Measurements from ENCODE around the gene PPIP5K1. TPM values are rescaled to one million over a fixed set of nuclear protein-coding genes. Genes with fewer than 3 reads are reported as not detected.

PPIP5K1 gene
- total and polyA plus RNA-seq, 2 donors from 2014 or later, result 7.7 to 64.6 TPM

- no peak for DNase-seq
- no peak for TF ChIP-seq CTCF (IDR thresholded peaks at IDR 0.05; ENCODE audit: borderline replicate concordance, extremely low read depth, insufficient read depth)
- FAIRE-seq, result no peak
Observed at GRCh38 chr15:43528542-43529007, 61.4 kb downstream of the PPIP5K1 start.

GRCh38 chr15:43527802-43528541, 62.0 kb downstream of the PPIP5K1 start:
- H3K9ac ChIP-seq (ENCODE audit: low read length in 3 of 3), result no peak overlapping the region
- H3K9me3 ChIP-seq (ENCODE audit: control insufficient read depth in 2 of 3, insufficient read depth in 1 of 3, low read length in 3 of 3), result no peaks in the 10 kb centered on the region
- DNase-seq, result no peak
- H3K4me1 ChIP-seq (ENCODE audit: control insufficient read depth in 2 of 3, insufficient read depth in 2 of 3, low read depth in 1 of 3, low read length in 3 of 3), result no peaks in the 10 kb centered on the region
- FAIRE-seq, result no peak
- H3K27ac ChIP-seq (ENCODE audit: low read depth in 2 of 2, low read length in 2 of 2), result no peak overlapping the region
- H3K36me3 ChIP-seq (ENCODE audit: control insufficient read depth in 2 of 3, insufficient read depth in 3 of 3, low read length in 3 of 3), result no peaks in the 10 kb centered on the region
- no peak overlapping the region for H3K4me3 ChIP-seq (ENCODE audit: low read length in 3 of 3)
- H3K27me3 ChIP-seq (ENCODE audit: control insufficient read depth, insufficient read depth, low read length), result no peaks in the 10 kb centered on the region
- no peak for TF ChIP-seq CTCF (IDR thresholded peaks at IDR 0.05; ENCODE audit: borderline replicate concordance, extremely low read depth, insufficient read depth)
- intact Hi-C loops (cut with DNase I), result no loop called here

More at GRCh38 chr15:43528542-43529007, 61.4 kb downstream of the PPIP5K1 start:
- no peaks in the 10 kb centered on the region for H3K4me1 ChIP-seq (ENCODE audit: control insufficient read depth in 2 of 3, insufficient read depth in 2 of 3, low read depth in 1 of 3, low read length in 3 of 3)
- intact Hi-C loops (cut with DNase I), result no loop called here
- H3K36me3 ChIP-seq (ENCODE audit: control insufficient read depth in 2 of 3, insufficient read depth in 3 of 3, low read length in 3 of 3), result no peaks in the 10 kb centered on the region
- no peaks in the 10 kb centered on the region for H3K9me3 ChIP-seq (ENCODE audit: control insufficient read depth in 2 of 3, insufficient read depth in 1 of 3, low read length in 3 of 3)
- H3K4me3 ChIP-seq (ENCODE audit: low read length in 3 of 3), result no peak overlapping the region
- no peak overlapping the region for H3K27ac ChIP-seq (ENCODE audit: low read depth in 2 of 2, low read length in 2 of 2)
- H3K9ac ChIP-seq (ENCODE audit: low read length in 3 of 3), result no peak overlapping the region
- H3K27me3 ChIP-seq (ENCODE audit: control insufficient read depth, insufficient read depth, low read length), result no peaks in the 10 kb centered on the region

DNA sequence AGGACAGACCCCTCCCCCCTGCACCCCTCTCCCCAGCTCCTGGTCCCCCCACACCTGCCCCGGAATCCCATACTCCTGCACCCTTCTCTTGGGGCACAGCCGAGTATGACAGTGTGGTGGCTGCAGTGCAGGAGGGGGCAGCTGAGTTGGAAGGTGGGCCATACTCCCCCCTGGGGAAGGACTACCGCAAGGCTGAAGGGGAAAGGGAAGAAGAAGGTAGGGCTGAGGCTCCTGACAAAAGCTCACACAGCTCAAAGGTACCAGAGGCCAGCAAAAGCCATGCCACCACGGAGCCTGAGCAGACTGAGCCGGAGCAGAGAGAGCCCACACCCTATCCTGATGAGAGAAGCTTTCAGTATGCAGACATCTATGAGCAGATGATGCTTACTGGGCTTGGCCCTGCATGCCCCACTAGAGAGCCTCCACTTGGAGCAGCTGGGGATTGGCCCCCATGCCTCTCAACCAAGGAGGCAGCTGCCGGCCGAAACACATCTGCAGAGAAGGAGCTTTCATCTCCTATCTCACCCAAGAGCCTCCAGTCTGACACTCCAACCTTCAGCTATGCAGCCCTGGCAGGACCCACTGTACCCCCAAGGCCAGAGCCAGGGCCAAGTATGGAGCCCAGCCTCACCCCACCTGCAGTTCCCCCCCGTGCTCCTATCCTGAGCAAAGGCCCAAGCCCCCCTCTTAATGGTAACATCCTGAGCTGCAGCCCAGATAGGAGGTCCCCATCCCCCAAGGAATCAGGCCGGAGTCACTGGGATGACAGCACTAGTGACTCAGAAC, 62.8 kb downstream of the PPIP5K1 start:
- Histone ChIP-seq H3K4me1 (ENCODE audit: control insufficient read depth in 2 of 3, insufficient read depth in 2 of 3, low read depth in 1 of 3, low read length in 3 of 3) (no peaks in the 10 kb centered on the region), H3K27me3 (ENCODE audit: control insufficient read depth, insufficient read depth, low read length) (no peaks in the 10 kb centered on the region), H3K9me3 (ENCODE audit: control insufficient read depth in 2 of 3, insufficient read depth in 1 of 3, low read length in 3 of 3) (no peaks in the 10 kb centered on the region), H3K27ac (ENCODE audit: low read depth in 2 of 2, low read length in 2 of 2) (no peak overlapping the region), H3K9ac (ENCODE audit: low read length in 3 of 3) (no peak overlapping the region), H3K4me3 (ENCODE audit: low read length in 3 of 3) (no peak overlapping the region), H3K36me3 (ENCODE audit: control insufficient read depth in 2 of 3, insufficient read depth in 3 of 3, low read length in 3 of 3) (no peaks in the 10 kb centered on the region)
- intact Hi-C loops (cut with DNase I), result no loop called here
- DNase-seq (no peak), FAIRE-seq (no peak)
- TF ChIP-seq CTCF (IDR thresholded peaks at IDR 0.05; ENCODE audit: borderline replicate concordance, extremely low read depth, insufficient read depth), result no peak
